ENCODE results near the gene TSC1. TPM values are rescaled to one million over a fixed set of nuclear protein-coding genes. Genes with fewer than 3 reads are reported as not detected.
A peak's percentile ranks its signal among the peaks of the same experiment; 100 is the strongest.
"Not testable (repeated sequence)": the region's sequence is repeated elsewhere in the genome, so short reads cannot be mapped to it uniquely, and the experiment has no call there.

TSC1 gene
- total RNA-seq (2014; rRNA removed; shearing (Covaris generic)) = 38.0 and 45.6 TPM in 2 replicates
- polyA plus RNA-seq (2015; cell fraction: cytosol; rRNA removed) = 20.7 and 26.6 TPM in 2 replicates
- 162 and 224 TPM in 2 replicates for polyA plus RNA-seq (2015; cell fraction: nucleus; rRNA removed)

DNA sequence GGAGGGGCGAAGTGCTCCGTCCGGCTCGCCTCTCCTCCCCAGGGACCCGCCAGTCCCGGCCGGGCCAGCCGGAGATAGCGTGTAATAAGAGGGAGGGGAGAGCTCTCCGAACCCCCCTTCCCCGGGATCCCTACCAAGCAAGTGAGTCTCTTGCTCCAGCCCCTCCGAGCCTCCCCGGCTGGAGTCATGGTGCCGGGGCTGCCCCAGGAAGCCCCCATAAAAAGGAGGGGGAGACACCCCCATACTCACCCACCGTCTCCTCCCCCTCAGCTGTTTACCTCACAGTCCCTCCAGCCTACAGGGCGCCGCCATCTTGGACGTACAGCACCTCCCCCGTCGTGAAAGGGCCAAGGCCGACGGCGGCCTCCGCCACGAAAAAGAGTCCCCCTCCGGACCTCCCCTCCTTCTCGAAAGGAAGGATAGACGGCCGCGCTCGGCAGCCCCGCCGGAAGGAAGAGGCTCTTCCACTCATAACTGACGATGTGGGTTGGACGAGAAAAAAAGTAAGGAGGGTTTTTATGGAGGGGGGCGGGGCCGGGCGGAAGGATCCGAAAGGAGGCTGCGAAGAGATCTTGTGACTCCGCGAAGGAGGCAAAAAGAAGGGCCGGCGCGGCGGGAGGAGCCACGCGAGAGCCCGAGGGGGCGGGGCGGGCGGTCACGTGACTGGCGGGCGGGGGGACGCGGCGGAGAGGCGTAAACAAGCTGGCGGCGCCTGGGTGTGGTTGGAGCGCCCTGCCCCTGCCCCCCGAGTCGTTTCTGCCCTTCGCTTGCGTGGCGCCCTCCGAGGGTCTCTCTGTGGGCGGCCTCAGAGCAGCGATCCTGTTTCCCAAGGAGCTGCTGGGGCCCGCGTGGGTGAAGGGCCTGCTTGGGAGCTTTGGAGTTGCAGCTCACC lies at the start of gene TSC1:
TSS of gene TSC1 (minus strand) at position 323 of the 892 bp plus-strand sequence. CDS start 15,744 bp downstream, outside the sequence.
- DNase-seq (ENCODE audit: low read depth, low spot score) = peak; percentile 91
- in situ Hi-C loops (cut with HindIII; ENCODE audit: low pct_unique_long_range_greater_than_20kb, low sequenced_read_pairs) = no loop called here

DNA sequence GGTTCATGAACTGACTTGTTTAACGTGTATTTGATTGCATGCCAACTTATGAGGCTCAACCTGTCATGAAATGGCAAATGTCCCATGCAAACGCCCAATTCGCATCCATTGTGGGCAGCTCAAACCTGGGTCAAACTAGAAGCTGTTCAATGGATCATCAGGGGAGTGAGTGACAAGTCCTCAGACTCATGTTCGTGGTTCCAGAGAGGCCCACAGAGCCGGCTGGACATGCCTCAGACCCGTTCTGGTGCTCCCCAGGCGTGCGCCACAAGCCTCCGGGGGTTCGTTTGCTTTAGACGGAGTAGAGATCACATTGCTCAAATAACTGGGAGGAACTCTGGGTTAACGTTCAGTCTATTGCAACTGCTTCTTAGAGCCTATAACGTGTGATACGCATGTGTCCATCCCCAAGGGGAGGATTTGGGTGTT lies 49.1 kb upstream of the TSC1 start:
- DNase-seq (ENCODE audit: low read depth, low spot score) = no peak
- in situ Hi-C loops (cut with HindIII; ENCODE audit: low pct_unique_long_range_greater_than_20kb, low sequenced_read_pairs) = no loop called here

DNA sequence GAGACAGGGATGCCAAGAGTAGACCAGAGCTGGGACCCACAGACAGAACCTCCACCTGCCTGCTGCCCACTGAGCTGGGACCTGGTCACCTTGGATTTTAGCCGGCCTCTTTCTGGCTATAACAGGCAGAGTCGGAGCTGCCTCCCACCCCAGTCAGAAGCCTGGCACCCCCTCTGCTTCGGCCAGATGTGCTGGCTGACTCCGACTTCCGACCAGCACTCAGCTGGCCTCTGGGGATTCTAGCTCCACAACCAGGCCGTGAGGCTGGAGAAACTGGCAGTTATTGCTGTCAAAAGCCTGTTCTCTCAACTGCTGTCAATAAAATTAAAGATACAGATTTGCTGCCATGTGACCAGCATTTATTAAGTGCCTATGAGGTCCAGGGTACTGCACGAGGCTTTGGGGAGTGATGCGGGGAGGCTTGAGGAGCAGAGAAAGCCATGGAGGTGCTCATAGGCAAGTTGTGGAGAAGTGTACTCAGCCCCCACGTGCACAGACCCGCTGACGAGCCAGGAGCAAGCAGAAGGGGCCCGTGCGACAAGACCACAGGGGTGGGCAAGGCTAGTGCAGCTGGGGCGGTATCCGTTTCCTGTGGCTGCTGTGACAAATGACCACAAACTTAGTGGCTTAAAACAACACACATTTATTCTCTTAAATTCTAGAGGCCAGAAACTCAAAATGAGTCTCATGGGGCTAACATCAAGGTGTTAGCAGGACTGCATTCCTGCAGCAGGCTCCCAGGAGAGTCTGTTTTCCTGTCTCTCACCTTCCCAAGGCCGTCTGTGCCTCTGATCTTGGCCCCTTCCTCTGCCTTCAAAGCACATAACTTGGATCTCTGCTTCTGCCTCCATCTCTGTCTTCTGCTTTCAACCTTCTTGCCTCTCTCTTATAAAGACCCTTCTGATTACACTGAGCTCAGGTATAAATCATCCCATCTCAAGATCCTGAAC lies 47.2 kb upstream of the TSC1 start:
- in situ Hi-C loops (cut with HindIII; ENCODE audit: low pct_unique_long_range_greater_than_20kb, low sequenced_read_pairs) = no loop called here
- no peak for DNase-seq (ENCODE audit: low read depth, low spot score)

DNA sequence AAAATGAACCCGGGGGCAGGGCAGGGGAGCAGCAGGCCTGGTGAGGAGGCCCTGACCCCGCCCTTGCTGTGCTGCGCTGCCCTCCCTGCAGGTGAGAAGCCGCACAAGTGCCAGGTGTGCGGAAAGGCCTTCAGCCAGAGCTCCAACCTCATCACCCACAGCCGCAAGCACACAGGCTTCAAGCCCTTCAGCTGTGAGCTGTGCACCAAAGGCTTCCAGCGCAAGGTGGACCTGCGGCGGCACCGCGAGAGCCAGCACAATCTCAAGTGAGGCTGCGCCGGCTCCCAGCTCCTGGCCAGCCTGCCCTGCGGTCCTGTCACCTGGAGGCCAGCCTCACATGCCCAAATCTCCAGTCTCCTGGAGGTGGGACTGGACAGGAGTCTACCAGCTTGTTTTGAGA lies 46.4 kb upstream of the TSC1 start:
- in situ Hi-C loops (cut with HindIII; ENCODE audit: low pct_unique_long_range_greater_than_20kb, low sequenced_read_pairs) = no loop called here
- DNase-seq (ENCODE audit: low read depth, low spot score) = no peak

DNA sequence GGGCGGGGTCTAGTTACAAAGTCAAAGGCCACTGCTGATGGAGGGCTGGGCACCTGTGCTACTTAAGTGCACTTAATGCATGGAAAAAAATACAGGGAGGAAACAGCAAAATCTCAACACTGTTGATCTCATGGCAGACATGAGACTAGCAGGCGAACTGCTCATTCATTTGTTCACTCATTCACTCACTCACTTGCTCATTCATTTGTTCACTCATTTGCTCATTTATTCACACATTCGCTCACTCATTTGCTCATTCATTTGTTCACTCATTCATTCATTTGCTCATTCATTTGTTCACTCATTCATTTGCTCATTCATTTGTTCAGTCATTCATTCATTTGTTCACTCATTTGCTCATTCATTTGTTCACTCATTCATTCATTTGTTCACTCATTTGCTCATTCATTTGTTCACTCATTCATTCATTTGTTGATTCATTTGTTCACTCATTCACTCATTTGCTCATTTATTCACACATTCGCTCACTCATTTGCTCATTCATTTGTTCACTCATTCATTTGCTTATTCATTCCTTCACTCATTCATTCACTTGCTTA lies 45.7 kb upstream of the TSC1 start:
- in situ Hi-C loops (cut with HindIII; ENCODE audit: low pct_unique_long_range_greater_than_20kb, low sequenced_read_pairs) = not testable (repeated sequence)
- peak; percentile 41 for DNase-seq (ENCODE audit: low read depth, low spot score)

DNA sequence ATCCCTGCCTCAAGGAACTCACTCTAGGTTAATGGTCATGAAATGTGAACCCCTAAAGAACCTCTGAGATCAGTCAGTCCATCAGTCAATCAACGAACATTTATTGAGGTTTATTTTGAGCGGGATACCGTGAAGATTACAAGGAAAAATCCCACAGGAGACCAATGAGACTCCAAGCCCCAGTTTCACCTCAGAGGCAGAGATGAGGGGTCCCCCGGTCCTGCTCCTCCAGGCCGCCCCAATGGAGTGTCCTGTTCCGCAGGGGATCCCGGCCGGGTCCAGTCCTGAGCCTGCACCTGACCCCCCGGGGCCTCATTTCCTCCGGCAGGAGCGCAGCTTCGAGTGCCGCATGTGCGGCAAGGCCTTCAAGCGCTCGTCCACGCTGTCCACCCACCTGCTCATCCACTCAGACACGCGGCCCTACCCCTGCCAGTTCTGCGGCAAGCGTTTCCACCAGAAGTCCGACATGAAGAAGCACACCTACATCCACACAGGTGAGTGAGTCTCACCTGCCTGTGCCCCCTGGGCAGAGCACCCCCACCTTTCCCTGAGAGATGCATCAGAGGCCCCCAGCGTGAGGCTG lies 45.1 kb upstream of the TSC1 start:
- in situ Hi-C loops (cut with HindIII; ENCODE audit: low pct_unique_long_range_greater_than_20kb, low sequenced_read_pairs) = no loop called here
- DNase-seq (ENCODE audit: low read depth, low spot score) = no peak

DNA sequence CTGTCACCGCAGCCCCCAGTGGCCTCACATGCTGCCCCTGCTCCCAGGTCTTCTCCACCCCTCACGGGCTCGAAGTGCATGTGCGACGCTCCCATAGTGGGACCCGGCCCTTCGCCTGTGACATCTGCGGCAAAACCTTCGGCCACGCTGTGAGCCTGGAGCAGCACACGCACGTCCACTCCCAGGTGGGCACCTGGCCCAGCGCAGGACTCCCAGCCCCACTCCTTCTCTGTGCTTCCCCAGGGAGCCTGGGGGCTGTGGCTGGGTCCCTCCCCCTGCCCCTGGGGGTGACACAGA lies 44.5 kb upstream of the TSC1 start:
- no peak for DNase-seq (ENCODE audit: low read depth, low spot score)
- in situ Hi-C loops (cut with HindIII; ENCODE audit: low pct_unique_long_range_greater_than_20kb, low sequenced_read_pairs) = no loop called here

DNA sequence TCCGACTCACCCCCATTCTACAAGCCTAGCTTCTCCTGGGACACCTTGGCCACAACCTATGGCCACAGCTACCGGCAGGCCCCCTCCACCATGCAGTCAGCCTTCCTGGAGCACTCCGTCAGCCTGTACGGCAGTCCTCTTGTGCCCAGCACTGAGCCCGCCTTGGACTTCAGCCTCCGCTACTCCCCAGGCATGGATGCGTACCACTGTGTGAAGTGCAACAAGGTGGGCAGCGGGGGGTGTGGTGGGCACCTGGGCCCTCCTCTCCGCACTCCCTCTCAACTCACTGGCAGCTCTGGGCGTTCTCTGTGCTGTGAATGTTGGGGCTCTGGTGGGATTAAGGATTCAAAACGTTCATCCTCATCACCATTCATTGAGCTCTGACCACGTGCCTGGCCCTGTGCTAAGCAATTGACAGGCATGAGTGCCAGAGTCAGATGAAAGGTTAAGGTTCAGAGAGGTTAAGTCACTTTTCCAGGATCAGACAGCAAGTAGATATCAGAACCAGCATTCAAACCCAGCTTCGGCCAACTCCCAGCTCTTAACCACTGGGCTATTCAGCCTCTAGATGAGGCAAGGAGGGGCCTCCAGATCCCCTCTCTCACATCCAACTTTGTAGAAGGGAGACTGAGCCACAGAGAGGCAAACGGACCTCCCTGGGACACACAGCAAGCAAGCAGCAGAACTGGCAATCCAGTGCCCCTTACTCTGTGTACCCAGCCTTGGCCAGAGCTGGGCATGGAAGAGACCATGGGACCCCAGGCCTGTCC lies 44.0 kb upstream of the TSC1 start:
- in situ Hi-C loops (cut with HindIII; ENCODE audit: low pct_unique_long_range_greater_than_20kb, low sequenced_read_pairs) = no loop called here

DNA sequence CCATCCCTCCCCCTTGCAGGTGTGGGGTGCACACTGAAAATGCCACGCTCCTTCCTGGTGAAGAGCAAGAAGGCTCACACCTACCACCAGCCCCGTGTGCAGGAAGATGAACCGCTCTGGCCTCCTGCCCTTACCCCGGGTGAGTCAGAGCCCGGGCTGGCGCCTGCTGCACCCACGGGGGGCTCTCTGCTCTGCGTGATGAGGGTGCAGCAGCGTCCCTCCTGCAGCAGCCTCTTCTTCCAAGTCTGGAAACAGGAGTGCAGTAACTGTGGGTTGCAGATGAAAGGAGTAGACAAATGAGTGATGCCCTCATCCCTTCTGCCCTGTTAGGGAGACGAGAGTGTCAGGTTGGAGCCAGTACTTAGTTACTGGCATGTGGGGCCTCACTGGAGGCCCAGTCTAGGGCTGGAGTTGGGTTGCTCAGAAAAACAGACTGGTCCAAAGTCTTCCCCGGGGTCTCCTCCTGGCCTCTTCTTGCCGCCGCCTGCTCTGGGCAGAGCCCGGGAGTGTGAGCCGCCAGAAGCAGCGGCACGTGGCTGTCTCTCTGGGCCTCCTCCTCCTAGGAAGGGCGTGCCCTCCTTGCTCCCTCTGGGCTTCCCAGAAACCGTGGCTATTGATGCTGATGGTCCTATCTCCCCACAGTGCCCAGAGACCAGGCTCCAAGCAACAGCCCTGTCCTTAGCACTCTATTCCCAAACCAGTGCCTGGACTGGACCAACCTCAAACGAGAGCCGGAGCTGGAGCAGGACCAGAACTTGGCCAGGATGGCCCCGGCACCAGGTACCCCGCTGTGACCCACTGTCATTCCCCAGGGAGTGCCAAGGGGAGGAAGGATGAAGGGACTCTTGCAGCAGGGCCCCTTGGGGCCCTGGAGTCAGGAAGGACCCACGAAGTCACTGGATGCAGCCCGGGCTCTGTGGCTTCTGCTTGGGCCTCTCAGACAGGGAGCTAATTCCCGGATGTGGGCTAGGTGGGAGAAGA lies 42.5 kb upstream of the TSC1 start:
- DNase-seq (ENCODE audit: low read depth, low spot score) = no peak

More for the DNA sequence above, 44.0 kb upstream of the TSC1 start:
- DNase-seq (ENCODE audit: low read depth, low spot score) = no peak

DNA sequence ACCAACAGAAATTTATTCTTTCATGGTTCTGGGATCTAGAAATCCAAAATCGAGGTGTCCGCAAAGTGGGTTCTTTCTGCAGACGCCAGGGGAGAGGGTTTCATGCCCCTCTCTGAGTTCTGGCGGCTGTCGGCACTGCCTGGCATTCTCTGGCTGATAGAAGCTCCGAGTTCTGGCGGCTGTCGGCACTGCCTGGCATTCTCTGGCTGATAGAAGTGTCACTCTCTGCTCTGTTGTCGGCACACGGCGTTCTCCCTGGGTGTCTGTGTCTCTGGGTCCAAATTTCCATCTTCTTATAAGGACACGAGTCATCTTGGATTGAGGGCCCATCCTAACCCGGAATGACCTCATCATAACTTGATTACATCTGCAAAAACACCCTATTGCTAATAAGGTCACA lies 41.7 kb upstream of the TSC1 start:
- DNase-seq (ENCODE audit: low read depth, low spot score) = no peak
- in situ Hi-C loops (cut with HindIII; ENCODE audit: low pct_unique_long_range_greater_than_20kb, low sequenced_read_pairs) = no loop called here

More for the DNA sequence above, 42.5 kb upstream of the TSC1 start:
- in situ Hi-C loops (cut with HindIII; ENCODE audit: low pct_unique_long_range_greater_than_20kb, low sequenced_read_pairs) = no loop called here

DNA sequence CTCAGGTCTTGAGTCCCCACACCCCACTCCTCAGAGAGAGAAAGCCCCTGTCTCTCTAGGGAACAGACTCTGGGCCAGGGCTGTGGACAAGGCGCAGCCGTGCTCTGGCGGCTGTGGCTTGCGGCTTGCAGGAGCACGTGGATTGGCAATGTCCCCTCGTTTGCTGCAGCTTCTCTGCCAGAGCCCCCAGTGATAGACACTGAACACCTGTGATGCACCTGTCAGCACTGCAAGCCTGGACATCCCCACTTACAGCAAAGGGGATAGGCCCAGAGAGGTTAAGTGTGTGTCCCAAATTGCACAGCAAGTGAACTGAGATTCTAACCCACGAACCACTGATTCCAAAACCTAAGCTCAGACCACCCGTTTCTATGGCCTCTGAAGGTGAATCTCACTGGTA lies 41.1 kb upstream of the TSC1 start:
- no peak for DNase-seq (ENCODE audit: low read depth, low spot score)
- in situ Hi-C loops (cut with HindIII; ENCODE audit: low pct_unique_long_range_greater_than_20kb, low sequenced_read_pairs) = no loop called here

DNA sequence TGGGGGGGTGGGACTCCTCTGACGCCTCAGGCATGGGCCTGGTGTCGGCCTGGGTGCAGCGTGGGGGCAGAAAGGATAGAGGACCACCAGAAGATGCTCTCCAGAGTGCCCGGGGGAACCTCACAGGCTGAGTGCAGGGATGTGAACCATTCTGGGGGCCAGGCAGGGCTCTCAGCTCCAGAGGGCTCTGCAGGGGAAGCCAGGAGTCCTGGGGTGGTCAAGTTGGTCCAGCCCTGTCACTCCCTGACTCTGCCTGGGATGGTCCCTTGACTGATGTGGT lies 40.6 kb upstream of the TSC1 start:
- in situ Hi-C loops (cut with HindIII; ENCODE audit: low pct_unique_long_range_greater_than_20kb, low sequenced_read_pairs) = no loop called here

DNA sequence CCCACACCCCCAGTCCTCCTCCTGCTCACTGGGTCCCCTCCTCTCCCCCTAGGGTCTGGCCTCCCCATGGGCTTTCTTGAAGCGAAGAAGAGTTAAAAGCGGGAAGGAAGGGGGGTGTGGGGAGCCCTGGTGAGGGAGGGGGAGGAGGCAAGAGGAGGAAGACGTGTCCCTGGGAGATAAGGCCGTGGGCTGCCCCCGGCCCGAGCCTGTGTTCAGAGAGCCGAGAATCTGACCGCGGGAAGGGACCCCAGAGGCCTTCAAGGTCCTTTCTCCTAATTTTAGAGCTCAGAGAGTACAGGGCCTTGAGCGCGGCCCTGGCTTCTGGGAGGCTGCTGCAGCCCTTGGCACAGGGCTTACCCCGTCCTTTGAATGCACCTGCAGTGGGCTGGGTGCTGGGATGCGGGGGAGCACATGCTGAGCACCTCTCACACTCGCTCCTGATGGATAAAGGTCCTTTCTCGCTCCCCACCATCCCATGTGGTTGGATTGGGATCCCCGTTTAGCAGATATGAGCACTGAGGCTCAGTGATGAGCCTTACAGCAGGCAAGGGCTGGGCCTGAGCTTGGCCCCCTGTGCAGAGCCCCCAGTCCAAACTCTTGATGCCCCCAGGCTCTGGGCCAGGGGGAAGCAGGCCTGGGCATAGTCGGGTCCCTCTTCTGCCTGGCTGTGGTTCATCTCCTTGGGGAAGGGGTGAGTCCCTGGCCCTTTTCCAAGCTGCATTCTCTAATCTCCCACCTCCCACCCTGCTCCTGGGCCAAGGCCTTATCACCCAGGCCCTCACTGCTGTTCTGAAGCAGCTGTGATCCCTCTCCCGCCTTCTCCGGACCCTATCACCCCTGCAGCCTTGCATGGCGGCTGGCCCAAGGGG lies 40.0 kb upstream of the TSC1 start:
- in situ Hi-C loops (cut with HindIII; ENCODE audit: low pct_unique_long_range_greater_than_20kb, low sequenced_read_pairs) = no loop called here
- no peak for DNase-seq (ENCODE audit: low read depth, low spot score)

More for the DNA sequence above, 40.6 kb upstream of the TSC1 start:
- DNase-seq (ENCODE audit: low read depth, low spot score) = no peak

DNA sequence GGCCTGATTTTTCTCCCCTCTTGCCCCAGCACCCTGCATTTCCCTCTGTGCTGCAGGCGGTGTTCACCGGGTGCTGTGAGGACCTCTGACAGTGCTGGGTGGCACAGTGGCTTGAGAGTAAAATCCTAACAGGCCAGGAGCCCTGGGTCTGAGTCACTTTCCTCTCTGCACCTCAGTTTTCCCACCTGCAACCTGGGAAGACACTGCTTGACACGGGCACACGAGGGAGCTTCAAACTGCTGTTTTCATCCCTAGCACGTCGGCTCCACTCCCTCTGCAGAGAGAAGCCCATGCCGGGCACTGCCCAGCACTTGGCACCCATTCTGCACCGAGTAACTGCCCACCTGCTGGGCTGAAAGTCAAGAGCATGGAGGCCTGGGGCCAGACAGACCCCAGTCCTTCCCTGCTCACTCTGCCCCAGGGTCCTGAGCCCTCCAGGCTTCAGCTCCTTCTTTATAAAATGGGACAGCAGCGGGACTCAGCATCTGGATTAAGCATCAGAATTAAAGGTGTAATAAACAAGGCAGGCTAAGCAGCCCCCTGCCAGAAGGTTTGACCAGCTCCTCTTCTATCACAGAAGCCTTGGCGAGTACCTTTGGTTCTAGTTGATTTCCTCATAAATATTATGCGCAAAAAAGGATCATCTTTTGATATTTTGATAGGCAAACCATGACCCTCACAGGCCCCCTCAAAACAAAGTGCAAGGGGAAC lies 39.2 kb upstream of the TSC1 start:
- in situ Hi-C loops (cut with HindIII; ENCODE audit: low pct_unique_long_range_greater_than_20kb, low sequenced_read_pairs) = no loop called here
- DNase-seq (ENCODE audit: low read depth, low spot score) = no peak

DNA sequence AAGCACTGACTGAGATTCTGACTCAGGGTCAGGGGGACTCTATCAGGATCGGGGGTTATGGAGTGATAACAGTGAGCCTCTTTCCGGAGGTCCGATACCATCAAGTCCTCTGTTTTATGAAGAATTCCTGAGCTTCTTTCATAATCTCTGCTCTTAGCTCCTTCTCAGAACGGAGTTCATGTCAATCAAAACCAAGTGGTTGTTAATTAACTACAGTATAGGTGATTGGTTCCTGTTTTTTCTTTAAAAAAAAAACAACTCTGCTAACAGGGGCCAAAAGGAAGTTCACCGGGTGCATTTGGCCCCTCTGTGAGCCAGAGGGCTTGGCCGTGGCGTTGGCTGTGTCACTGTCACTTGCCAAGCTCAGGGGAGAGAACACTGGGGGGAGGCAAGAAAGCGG lies 38.0 kb upstream of the TSC1 start:
- in situ Hi-C loops (cut with HindIII; ENCODE audit: low pct_unique_long_range_greater_than_20kb, low sequenced_read_pairs) = no loop called here
- DNase-seq (ENCODE audit: low read depth, low spot score) = no peak
